Thoracic aorta (tissue), 2 donors: ENCODE measurements around the gene RABL6. TPM values are rescaled to one million over a fixed set of nuclear protein-coding genes. Genes with fewer than 3 reads are reported as not detected.

Experiments
- ATAC-seq: fragments of 150-250 bp; one replicate; pipeline ENCODE4 v1.8.0; 2017; ENCODE audit warnings: low read depth; ENCODE audit not compliant: insufficient number of reproducible peaks, low FRiP score
- DNase-seq: peaks from one replicate; pipeline ENCODE4 v3.0.0-alpha.2; 2020; ENCODE audit warnings: low spot score
- H3K27ac ChIP-seq, 2 donors: fragments of 200-600 bp; sonication (generic); 1 replicate in 1 of 2; 2 replicates in 1 of 2; pipeline ENCODE4 v1.5.1; 2016; ENCODE audit warnings: mild to moderate bottlenecking in 2 of 2, moderate library complexity in 2 of 2
- H3K27me3 ChIP-seq: fragments of 200-600 bp; sonication (generic); replicated peaks from 2 replicates; pipeline ENCODE4 v1.6.0; 2016; ENCODE audit warnings: mild to moderate bottlenecking; ENCODE audit not compliant: insufficient read depth
- H3K36me3 ChIP-seq: fragments of 200-600 bp; sonication (generic); one replicate; pipeline ENCODE4 v1.5.1; 2016
- H3K4me1 ChIP-seq, 2 donors: fragments of 200-600 bp; sonication (generic); 1 replicate in 1 of 2; 2 replicates in 1 of 2; pipeline versions ENCODE4 v1.5.1 to v1.6.0; 2016; ENCODE audit warnings: low read depth in 2 of 2, mild to moderate bottlenecking in 1 of 2; ENCODE audit not compliant: control insufficient read depth in 1 of 2
- H3K4me3 ChIP-seq: fragments of 200-600 bp; sonication (generic); 2 replicates; pipeline ENCODE4 v1.5.1; 2016; ENCODE audit warnings: mild to moderate bottlenecking
- H3K9me3 ChIP-seq: fragments of 200-600 bp; sonication (generic); 2 replicates; pipeline ENCODE4 v1.5.1; 2016
- total RNA-seq, 2 donors: library from RNA; depleted of rRNA; stranded (reverse); fragments of >200 nt; gene quantifications; one replicate each; pipeline versions ENCODE4 v1.1.0 to v1.2.3, GENCODE V29; 2016
- TF ChIP-seq, protein P1 (sequence below): fragments of 200-600 bp; sonication (generic); IDR thresholded peaks from one replicate; pipeline ENCODE4 v1.5.1; 2019; ENCODE audit warnings: antibody characterized with exemption

The RABL6 gene
- total RNA-seq, 2 donors from 2014 or later: 61.7 to 86.2 TPM

DNA sequence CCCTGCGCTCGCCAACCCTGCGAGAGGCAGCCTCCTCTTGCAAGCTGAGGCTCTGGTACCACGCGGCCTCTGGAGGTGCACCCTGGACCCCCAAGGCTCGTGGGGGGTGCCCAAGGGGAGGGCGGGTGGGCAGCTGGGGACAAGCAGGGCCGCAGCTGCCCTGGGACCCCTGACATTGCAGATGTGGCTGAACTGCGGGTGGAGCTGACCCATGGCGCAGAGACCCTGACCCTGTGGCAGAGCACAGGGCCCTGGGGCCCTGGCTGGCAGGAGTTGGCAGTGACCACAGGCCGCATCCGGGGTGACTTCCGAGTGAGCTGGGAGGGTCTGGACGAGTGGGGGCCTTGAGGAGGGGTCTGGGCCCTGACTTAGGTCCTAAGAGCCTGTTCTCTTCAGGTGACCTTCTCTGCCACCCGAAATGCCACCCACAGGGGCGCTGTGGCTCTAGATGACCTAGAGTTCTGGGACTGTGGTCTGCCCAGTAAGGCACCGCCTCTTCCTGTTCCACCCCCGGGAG is 45.9 kb downstream of the RABL6 start:
- no peak overlapping the region for H3K27ac ChIP-seq
- no peaks in the 10 kb centered on the region for H3K27me3 ChIP-seq
- H3K4me1 ChIP-seq: peaks cover 6 to 17% of the 10 kb centered on the region in 2 donors
- ATAC-seq (no peak), DNase-seq (no peak)
- H3K36me3 ChIP-seq: no peaks in the 10 kb centered on the region
- H3K4me3 ChIP-seq: no peak overlapping the region
- TF ChIP-seq, protein P1, sequence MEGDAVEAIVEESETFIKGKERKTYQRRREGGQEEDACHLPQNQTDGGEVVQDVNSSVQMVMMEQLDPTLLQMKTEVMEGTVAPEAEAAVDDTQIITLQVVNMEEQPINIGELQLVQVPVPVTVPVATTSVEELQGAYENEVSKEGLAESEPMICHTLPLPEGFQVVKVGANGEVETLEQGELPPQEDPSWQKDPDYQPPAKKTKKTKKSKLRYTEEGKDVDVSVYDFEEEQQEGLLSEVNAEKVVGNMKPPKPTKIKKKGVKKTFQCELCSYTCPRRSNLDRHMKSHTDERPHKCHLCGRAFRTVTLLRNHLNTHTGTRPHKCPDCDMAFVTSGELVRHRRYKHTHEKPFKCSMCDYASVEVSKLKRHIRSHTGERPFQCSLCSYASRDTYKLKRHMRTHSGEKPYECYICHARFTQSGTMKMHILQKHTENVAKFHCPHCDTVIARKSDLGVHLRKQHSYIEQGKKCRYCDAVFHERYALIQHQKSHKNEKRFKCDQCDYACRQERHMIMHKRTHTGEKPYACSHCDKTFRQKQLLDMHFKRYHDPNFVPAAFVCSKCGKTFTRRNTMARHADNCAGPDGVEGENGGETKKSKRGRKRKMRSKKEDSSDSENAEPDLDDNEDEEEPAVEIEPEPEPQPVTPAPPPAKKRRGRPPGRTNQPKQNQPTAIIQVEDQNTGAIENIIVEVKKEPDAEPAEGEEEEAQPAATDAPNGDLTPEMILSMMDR: no peak
- H3K9me3 ChIP-seq: no peaks in the 10 kb centered on the region

DNA sequence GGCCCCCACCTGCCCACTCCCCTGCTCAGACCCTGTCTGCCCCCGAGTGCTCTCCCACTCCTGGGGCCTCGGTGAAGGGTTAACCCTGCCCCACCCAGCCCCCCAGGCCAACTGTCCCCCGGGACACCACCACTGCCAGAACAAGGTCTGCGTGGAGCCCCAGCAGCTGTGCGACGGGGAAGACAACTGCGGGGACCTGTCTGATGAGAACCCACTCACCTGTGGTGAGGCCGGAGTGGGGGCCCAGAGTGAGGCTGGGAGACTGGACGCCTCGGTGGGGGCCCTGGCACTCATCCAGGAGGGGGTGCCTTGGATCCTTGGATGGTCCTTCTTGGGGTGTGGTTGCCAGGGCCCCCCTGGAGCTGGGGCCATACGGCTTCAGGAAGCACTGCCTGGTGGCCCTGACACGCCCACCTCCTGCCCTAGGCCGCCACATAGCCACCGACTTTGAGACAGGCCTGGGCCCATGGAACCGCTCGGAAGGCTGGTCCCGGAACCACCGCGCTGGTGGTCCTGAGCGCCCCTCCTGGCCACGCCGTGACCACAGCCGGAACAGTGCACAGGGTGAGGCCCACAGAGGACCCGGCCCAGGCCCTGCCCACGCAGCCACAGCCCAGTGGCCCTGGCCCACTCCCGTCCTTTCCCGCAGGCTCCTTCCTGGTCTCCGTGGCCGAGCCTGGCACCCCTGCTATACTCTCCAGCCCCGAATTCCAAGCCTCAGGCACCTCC is 46.5 kb downstream of the RABL6 start:
- H3K27me3 ChIP-seq: no peaks in the 10 kb centered on the region
- no peaks in the 10 kb centered on the region for H3K36me3 ChIP-seq
- DNase-seq (no peak), ATAC-seq (no peak)
- H3K9me3 ChIP-seq: no peaks in the 10 kb centered on the region
- peaks cover 6 to 23% of the 10 kb centered on the region in 2 donors for H3K4me1 ChIP-seq
- no peak overlapping the region for H3K4me3 ChIP-seq
- TF ChIP-seq, protein P1: no peak
- no peak overlapping the region for H3K27ac ChIP-seq

DNA sequence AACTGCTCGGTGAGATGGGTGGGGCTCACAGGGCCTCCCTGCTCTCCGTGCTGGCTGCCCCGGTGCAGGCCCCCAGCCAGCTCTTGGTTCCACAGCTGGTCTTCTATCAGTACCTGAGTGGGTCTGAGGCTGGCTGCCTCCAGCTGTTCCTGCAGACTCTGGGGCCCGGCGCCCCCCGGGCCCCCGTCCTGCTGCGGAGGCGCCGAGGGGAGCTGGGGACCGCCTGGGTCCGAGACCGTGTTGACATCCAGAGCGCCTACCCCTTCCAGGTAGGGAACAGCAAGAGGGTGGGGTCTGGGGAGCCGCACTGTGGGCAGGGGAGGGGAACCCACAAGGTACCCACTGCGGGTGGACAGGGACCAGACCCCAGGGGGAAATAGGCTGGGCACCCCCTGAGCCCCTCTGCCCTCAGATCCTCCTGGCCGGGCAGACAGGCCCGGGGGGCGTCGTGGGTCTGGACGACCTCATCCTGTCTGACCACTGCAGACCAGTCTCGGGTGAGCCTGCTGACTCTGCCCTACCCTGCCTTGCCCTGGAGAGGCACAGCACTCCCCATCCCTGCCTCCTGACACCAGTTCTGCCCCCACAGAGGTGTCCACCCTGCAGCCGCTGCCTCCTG is 47.2 kb downstream of the RABL6 start:
- ATAC-seq (no peak), DNase-seq (no peak)
- no peak overlapping the region for H3K27ac ChIP-seq

DNA sequence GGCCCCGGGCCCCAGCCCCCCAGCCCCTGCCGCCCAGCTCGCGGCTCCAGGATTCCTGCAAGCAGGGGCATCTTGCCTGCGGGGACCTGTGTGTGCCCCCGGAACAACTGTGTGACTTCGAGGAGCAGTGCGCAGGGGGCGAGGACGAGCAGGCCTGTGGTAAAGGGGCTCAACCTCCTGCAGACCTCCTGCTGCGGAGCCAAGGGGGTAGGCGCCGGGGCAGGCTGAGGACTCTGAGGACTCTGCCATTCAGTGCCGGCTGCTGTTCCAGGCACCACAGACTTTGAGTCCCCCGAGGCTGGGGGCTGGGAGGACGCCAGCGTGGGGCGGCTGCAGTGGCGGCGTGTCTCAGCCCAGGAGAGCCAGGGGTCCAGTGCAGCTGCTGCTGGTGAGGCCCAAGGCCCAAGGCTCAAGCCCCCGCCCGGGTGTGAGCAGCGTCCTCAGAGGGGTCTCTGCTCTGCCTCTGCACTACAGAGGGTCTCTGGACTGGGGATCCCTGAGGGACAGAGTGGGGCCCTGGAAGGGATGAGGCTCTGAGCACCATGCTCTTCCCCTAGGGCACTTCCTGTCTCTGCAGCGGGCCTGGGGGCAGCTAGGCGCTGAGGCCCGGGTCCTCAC is 47.8 kb downstream of the RABL6 start:
- DNase-seq (no peak), ATAC-seq (no peak)
- H3K27me3 ChIP-seq: no peaks in the 10 kb centered on the region
- H3K4me1 ChIP-seq: peaks cover 0 to 23% of the 10 kb centered on the region in 2 donors
- H3K9me3 ChIP-seq: no peaks in the 10 kb centered on the region
- no peak overlapping the region for H3K27ac ChIP-seq
- TF ChIP-seq, protein P1: no peak
- no peak overlapping the region for H3K4me3 ChIP-seq
- no peaks in the 10 kb centered on the region for H3K36me3 ChIP-seq

More for the DNA sequence above, 47.2 kb downstream of the RABL6 start:
- Histone ChIP-seq H3K27me3 (no peaks in the 10 kb centered on the region), H3K36me3 (no peaks in the 10 kb centered on the region), H3K9me3 (no peaks in the 10 kb centered on the region), H3K4me1 (peaks cover 3 to 26% of the 10 kb centered on the region in 2 donors), H3K4me3 (no peak overlapping the region)
- TF ChIP-seq, protein P1: no peak

DNA sequence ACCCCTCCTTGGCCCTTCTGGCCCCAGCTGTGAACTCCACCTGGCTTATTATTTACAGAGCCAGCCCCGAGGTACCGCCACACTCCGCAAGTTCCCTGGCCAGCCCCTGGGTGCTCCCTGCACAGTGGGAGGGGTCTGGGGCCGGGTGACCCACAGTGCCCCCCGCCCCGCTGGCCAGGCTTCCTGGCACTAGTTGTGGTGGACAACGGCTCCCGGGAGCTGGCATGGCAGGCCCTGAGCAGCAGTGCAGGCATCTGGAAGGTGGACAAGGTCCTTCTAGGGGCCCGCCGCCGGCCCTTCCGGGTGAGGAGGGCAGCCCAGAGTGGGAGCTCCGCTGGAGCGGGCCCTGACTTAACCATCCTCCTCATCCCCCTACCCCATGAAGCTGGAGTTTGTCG is 48.3 kb downstream of the RABL6 start:
- no peak overlapping the region for H3K27ac ChIP-seq
- no peaks in the 10 kb centered on the region for H3K9me3 ChIP-seq
- H3K4me1 ChIP-seq: peaks cover 0 to 18% of the 10 kb centered on the region in 2 donors
- no peaks in the 10 kb centered on the region for H3K36me3 ChIP-seq
- no peaks in the 10 kb centered on the region for H3K27me3 ChIP-seq
- H3K4me3 ChIP-seq: no peak overlapping the region
- TF ChIP-seq, protein P1: no peak
- no peak for DNase-seq
- ATAC-seq: no peak
